ENCODE data around the gene RPUSD4.

DNA sequence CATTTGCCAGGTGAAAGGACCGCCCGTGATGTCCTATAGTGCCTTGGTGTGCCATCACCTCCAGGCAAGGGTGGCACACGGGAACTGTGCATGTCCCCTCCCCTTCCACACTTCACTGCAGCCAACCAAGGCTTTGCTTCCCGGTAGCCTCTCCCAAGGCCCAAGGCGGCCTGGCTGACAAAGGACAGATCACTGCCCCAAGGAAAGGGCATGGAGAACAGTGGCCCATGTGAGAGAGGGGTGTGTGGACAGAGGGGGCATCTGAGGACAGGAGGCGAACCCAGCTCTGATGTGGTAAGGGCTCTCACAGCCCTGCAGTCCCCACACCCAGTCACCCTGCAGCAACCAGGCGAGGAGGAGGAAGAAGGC lies 50.4 kb downstream of the RPUSD4 start:
- TF ChIP-seq, protein P1, sequence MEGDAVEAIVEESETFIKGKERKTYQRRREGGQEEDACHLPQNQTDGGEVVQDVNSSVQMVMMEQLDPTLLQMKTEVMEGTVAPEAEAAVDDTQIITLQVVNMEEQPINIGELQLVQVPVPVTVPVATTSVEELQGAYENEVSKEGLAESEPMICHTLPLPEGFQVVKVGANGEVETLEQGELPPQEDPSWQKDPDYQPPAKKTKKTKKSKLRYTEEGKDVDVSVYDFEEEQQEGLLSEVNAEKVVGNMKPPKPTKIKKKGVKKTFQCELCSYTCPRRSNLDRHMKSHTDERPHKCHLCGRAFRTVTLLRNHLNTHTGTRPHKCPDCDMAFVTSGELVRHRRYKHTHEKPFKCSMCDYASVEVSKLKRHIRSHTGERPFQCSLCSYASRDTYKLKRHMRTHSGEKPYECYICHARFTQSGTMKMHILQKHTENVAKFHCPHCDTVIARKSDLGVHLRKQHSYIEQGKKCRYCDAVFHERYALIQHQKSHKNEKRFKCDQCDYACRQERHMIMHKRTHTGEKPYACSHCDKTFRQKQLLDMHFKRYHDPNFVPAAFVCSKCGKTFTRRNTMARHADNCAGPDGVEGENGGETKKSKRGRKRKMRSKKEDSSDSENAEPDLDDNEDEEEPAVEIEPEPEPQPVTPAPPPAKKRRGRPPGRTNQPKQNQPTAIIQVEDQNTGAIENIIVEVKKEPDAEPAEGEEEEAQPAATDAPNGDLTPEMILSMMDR (IDR thresholded peaks at IDR 0.05) = no peak
- TF ChIP-seq POLR2A (IDR thresholded peaks at IDR 0.05) = no peak

Data from heart left ventricle (tissue), 13 donors.